HL-60 (cell line): ENCODE data around the gene IGLL5.
"Not testable (repeated sequence)": the region's sequence is repeated elsewhere in the genome, so short reads cannot be mapped to it uniquely, and the experiment has no call there.

Source experiments
- POLR2AphosphoS5 ChIP-seq: IDR thresholded peaks from 2 replicates; pipeline ENCODE4 v1.6.1; 2012; ENCODE audit warnings: low read depth
- TF ChIP-seq, protein P1 (sequence below): IDR thresholded peaks from one replicate; pipeline ENCODE4 v1.5.1; 2011; ENCODE audit warnings: low read length, control low read depth, inconsistent platforms; ENCODE audit not compliant: insufficient read depth
- TF ChIP-seq, protein P2 (sequence below): IDR thresholded peaks from 2 replicates; pipeline ENCODE4 v1.6.1; 2012; ENCODE audit warnings: low read depth; ENCODE audit not compliant: insufficient replicate concordance

DNA sequence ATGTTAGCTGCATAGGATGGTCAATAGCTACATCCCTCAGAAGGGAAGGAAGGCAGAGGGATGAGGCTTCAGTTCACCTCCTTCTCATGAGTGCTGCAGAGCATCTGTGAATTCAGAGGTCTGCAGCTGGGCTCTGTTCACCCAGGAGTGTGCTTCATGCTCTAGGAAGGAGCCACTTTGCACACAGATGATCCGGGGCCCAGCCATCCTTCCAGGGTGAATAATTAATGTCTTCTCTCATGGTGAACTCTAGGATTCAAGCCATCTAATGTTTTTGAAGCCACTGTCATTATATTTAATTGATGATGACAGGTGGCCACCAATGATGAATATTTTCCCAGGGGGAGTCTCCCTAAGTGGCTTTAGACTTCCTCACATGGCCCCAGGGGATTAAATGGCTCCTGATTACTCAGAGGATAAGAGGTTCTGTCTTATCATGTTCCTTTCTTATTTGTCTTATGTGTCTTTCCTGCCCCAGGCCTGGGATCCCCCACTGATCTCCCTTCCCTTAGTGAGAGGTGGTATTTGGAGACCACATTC, 10.9 kb downstream of the IGLL5 start:
- TF ChIP-seq, protein P1, sequence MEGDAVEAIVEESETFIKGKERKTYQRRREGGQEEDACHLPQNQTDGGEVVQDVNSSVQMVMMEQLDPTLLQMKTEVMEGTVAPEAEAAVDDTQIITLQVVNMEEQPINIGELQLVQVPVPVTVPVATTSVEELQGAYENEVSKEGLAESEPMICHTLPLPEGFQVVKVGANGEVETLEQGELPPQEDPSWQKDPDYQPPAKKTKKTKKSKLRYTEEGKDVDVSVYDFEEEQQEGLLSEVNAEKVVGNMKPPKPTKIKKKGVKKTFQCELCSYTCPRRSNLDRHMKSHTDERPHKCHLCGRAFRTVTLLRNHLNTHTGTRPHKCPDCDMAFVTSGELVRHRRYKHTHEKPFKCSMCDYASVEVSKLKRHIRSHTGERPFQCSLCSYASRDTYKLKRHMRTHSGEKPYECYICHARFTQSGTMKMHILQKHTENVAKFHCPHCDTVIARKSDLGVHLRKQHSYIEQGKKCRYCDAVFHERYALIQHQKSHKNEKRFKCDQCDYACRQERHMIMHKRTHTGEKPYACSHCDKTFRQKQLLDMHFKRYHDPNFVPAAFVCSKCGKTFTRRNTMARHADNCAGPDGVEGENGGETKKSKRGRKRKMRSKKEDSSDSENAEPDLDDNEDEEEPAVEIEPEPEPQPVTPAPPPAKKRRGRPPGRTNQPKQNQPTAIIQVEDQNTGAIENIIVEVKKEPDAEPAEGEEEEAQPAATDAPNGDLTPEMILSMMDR: not testable (repeated sequence)
- TF ChIP-seq, protein P2, sequence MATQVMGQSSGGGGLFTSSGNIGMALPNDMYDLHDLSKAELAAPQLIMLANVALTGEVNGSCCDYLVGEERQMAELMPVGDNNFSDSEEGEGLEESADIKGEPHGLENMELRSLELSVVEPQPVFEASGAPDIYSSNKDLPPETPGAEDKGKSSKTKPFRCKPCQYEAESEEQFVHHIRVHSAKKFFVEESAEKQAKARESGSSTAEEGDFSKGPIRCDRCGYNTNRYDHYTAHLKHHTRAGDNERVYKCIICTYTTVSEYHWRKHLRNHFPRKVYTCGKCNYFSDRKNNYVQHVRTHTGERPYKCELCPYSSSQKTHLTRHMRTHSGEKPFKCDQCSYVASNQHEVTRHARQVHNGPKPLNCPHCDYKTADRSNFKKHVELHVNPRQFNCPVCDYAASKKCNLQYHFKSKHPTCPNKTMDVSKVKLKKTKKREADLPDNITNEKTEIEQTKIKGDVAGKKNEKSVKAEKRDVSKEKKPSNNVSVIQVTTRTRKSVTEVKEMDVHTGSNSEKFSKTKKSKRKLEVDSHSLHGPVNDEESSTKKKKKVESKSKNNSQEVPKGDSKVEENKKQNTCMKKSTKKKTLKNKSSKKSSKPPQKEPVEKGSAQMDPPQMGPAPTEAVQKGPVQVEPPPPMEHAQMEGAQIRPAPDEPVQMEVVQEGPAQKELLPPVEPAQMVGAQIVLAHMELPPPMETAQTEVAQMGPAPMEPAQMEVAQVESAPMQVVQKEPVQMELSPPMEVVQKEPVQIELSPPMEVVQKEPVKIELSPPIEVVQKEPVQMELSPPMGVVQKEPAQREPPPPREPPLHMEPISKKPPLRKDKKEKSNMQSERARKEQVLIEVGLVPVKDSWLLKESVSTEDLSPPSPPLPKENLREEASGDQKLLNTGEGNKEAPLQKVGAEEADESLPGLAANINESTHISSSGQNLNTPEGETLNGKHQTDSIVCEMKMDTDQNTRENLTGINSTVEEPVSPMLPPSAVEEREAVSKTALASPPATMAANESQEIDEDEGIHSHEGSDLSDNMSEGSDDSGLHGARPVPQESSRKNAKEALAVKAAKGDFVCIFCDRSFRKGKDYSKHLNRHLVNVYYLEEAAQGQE: not testable (repeated sequence)
- TF ChIP-seq POLR2AphosphoS5: not testable (repeated sequence)
